Activated CD4-positive, alpha-beta T cell treated with anti-CD3 and anti-CD28 coated beads for 1 hour (primary cell): ENCODE measurements around the gene ZBTB7C.

Source experiments
- DNase-seq: peaks from one replicate; pipeline ENCODE4 v3.0.0-alpha.2; 2020

ZBTB7C gene

DNA sequence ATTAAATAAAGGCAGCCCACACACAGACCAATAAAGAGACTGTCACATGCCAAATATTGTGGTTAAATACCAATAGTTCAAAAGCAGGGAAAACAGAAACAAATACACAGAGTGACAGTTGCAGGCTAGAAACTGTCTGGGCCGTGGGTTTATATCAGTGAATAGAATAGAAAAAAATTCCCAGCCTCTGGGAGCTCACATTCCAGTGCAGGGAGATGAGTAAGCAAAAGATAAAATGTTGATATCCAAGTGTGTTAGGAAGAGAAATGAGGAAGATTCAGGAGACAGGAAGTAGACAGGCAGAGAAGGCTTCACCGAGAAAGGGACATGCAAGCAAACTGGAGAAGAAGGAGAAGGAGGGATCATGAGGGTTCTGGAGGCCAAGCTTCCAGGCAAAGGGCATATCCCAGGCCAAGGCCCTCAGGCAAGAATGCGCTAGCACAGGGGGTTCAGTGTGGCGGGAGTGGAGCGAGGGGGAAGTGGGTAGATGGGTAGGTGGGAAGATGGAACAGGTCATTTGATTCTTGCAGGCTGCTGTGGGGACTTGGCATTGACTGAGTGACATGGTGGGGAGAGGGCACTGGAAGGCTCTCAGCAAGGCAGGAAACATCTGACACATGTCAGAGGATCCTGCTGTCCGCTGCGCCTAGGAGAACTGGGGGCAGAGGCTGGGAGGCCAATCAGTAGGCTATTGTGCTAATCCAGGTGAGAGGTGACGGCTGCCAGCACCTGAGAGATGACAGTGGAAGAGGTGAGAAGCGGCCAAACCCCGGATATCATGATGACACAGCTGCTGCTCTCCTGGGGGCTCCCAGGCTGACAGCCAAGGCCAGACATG, 89.2 kb downstream of the ZBTB7C start:
- DNase-seq, result no peak

- no peak for DNase-seq
These were observed 90.7 kb downstream of the ZBTB7C start for GRCh38 chr18:48318436-48318835.

DNA sequence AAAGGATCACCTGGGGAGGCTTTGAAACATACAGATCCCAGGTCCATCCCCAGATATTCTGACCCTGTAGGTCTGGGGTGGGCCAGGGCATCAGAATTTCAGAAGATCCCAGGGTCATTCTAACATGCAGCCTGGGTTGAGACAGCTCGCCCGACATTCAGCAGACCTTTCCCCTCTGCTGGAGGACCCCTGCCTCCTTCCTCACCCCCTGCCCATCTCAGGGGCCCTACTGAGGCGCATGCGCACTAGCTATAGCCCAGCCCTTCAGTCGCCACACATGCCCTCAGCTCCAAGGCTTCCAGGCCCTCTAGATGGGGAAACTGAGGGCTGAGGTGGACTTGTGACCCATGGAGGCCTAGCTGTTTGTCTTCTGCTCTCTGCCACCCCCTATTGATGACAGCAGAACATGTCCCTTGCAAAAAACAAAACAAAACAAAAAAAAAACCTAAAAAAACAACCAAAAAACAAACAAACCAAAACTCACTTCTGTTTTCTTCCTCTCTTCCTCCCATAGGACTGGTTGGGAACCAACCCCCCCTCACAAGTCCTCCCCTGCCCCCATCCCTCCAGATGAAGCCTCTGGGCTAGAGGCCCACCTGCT, 91.3 kb downstream of the ZBTB7C start:
- DNase-seq, result no peak

DNA sequence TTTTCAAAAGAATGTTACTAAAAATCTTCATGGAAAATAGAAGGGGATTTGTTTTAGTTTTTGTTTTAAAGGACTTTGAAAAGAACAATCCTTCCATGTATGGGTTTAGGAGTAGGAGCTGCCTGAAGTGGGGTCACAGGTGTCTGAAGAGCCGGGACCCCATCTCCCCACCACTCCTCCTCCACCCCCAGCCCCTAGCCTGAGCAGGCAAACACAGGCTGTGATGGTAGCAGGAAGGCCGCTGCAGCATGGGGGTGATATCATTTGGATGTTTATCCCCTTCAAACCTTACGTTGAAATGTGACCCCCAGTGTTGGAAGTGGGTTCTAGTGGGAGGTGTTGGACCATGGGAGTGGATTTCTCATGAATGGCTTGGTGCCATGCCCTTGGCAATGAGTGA, 93.0 kb downstream of the ZBTB7C start:
- no peak for DNase-seq

DNA sequence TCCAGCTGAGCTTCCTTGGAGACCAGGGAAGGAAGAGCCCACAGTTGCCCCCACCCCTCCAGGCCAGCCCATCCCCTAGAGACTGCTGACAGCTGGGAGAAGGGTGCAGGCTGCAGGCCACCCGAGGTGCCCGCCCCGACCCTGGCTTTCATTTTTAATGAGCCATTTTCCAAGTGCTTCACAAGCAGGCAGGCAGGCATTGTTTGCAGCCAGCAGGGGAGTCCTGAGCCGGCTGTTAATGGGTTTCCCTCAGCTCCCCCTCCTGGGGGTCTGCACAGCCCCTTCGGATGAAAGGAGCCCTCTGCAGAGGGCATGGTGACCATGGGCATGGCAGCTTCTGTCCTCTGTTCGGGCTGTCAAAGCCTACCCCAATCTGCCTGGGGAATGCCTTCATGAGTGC, 94.5 kb downstream of the ZBTB7C start:
- DNase-seq, result no peak

- DNase-seq, result no peak
These were observed 95.4 kb downstream of the ZBTB7C start for GRCh38 chr18:48313792-48314191.

DNA sequence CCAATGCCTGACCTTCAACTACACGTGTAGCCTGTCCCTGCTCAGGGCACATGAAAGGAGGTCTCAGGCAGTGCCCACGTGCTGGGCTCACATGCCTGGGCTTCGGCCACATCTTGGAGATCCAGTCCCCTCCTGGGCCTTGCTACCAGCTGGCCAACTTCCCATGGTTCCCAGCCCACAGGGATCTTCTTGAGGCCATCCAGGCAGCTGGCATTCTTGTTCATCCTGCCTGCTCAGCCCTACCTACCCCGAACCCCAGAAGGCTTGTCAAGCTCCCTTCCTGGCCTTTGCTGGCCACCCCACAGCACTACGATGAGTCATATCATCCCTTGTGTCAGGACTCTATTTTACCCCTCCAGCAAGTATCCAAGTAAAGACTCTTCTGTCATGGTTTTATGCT, 97.1 kb downstream of the ZBTB7C start:
- DNase-seq, result no peak

- DNase-seq, result no peak
These were observed 98.2 kb downstream of the ZBTB7C start for GRCh38 chr18:48310999-48311398.

DNA sequence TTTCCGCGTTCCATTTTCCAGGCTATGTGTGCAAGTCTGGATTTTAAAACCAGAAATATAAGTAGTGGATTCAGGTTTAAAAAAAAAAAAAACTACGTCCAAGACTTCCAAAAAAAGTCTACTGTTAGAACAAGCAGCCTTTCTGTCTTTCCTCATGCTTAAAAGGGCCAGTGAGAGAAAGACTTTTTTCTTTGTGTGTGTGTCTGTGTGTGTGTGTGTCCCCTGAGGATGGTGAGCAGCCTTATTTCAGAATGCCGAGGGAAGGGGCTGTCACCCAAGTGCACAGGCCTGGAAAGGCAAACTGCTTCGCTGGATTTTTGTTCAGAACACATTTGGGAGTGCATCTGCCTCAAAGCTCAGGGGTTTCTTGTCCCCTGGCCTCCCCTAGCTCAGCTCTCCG, 98.8 kb downstream of the ZBTB7C start:
- DNase-seq, result no peak

DNA sequence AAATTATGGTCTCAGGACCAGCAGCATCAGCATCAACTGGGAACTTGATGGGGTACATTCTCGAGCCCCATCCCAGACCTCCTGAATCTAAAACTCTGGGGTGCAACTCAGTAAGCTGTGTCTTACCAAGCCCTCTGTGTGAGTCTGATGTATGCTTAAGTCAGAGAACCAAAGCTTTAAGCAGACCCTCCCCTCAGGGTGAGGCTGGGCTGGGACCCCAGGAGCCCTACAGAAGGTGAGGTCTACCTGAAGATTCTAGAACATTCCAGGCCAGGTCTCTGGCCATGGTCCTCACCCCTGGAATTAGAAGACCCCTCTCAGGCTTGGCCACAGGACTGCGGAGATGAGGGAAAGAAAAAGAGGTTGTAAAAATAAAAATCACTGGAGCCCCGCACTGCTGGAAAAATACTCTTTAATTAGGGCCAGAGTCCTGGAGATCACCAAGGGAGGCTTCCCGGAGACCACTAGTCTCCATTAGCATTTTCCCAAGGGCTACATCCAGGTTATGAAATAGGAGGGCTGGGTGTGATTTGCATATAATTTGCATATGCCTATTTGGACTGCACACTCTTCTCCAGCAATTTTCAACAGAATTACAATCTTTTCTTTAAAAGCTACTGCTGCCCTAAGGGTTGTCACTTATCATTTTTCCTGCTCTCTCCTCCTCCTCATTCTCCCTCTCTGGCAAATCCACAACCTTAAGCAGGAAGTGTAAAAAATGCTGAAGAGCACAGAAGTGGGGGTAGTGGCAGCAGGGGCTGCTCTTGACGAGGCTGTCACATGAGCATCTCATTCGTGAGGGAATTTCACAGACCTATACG, 100.2 kb downstream of the ZBTB7C start:
- DNase-seq, result no peak

DNA sequence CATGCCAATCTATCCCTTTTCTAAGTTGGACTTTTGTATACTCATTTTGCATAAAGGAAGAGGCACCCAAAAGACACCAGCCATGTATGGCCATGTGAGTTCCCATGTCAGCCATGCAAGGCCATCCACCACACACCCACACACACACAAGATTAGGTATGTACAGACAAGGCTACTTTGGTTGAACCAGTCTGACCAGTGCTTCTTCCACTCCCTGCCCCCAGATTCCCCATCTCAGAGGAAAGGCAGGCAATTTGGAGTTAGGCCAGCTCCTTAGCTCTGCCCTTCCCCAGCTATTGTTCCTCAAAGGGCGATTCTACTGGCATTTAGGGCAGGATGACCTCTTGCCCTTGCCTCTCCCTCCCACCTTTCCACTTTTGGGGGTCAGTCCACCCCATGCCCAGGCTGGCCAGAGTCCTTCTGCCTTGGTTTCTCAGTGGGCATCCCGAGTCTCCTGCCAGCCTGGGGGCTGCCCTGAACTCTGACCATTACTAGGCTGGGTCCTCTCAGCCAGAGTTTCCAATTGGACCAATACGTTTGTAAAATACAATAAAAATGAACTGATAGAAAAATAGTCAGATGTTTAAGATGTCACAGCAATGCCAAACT, 101.1 kb downstream of the ZBTB7C start:
- no peak for DNase-seq

DNA sequence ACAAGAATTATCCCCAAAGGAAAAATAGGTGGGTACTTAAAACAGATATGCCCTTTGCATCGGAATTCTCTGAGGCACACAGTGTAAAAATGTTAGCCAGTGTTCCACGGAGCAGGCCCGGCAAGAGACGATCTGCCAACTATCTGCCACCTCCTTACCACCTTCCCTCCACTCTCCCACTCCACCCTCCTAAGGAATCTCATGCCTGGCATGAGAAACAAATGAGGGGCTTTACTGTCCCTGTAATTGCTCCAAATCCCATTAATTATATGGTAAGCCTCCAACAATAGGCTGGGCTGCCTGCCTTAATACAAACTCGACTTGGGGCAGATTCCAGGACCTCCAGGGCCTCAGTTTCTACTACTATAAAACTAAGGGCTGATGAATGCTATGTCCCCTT, 102.3 kb downstream of the ZBTB7C start:
- no peak for DNase-seq

DNA sequence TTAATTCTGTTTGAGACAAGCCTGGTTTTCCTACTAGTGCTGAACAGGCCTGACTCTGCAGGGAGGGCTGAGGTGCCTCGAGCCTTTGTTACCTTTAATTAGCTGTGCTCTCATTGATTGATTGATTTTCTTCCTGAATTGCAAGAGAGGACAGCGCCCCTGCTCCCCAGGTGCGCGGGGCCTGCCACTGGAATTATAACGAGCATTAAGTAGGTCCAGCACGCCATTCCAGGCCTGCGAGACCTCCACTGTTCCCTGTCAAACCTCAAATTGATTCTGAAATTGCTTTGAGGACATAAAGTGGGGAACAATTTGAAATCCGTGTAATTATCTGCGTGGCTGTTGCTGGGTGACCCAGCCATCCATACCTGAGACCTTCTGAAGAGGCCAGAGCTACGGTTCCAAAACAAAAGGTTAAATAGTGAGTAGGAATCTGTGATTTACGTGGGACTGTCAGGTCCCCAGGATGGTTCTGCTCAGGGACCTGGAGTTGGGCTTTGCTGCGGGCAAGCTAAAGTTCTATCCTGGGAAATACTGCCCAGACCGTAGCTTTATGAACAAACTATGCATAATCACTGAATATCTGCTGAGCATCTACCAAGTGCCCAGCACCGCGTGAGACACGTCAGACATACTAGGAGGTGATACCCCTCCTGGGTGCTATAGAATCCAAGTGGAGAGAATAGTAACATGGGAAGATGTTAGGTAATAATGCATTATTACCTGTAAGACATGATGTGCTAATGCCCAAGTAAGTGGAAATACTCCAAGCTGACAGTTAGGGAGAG, 104.1 kb downstream of the ZBTB7C start:
- DNase-seq, result no peak

- DNase-seq, result no peak
These were observed 105.3 kb downstream of the ZBTB7C start for GRCh38 chr18:48303883-48304282.

DNA sequence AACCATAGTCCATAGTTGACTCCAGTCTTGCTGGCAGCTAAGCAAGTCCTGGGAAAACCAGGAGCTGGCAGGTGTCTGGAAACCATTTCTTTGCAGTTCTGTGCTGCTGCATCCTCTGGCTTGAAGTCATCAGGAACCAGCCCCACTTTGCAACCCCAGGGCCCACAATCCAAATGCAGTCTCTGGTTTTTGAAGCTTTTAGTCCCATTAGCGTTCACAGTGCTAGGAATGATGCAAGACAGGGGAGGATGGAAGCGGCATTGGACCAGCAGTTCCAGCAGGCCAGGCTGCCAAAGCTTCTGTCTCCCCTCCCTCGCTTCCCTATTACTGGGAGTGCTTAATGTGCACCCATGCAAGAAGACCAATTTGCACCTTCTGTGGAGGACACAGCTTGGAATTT, 106.4 kb downstream of the ZBTB7C start:
- no peak for DNase-seq

GRCh38 chr18:48300463-48300961, 108.7 kb downstream of the ZBTB7C start:
- DNase-seq, result no peak

DNA sequence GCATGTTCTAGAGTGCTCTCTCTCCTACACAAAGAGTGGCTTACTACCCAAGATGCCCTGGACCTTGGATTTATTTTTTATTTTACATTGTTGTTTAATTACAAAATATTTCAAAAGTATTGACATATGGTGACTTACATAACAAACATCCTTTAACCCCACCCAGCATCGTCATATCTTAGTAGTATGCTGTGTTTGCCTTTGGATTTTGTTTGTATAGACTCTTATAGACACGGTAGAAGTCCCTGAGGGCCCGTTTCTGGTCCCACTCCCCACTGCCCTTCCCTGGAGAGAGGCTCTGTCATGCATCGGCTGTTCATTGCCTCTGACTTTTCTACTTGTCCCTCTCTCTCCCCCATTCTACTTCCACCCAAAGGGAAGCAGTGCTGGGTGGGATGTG, 112.0 kb downstream of the ZBTB7C start:
- no peak for DNase-seq

DNA sequence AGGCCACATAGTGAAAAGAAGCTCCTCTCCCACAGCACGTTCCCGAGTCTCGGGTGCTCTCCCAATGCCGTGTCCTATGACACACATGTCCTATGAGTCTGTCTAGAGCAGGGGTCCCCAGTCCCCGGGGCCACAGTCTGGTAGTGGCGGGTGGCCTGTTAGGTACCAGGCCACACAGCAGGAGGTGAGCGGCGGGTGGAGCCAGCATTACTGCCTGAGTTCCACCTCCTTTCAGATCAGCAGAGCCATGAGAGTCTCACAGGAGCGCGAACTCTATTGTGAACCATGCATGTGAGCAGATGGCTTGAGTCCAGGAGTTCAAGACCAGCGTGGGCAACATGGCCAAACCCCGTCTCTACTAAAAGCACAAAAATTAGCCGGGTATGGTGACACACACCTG, 112.6 kb downstream of the ZBTB7C start:
- no peak for DNase-seq

DNA sequence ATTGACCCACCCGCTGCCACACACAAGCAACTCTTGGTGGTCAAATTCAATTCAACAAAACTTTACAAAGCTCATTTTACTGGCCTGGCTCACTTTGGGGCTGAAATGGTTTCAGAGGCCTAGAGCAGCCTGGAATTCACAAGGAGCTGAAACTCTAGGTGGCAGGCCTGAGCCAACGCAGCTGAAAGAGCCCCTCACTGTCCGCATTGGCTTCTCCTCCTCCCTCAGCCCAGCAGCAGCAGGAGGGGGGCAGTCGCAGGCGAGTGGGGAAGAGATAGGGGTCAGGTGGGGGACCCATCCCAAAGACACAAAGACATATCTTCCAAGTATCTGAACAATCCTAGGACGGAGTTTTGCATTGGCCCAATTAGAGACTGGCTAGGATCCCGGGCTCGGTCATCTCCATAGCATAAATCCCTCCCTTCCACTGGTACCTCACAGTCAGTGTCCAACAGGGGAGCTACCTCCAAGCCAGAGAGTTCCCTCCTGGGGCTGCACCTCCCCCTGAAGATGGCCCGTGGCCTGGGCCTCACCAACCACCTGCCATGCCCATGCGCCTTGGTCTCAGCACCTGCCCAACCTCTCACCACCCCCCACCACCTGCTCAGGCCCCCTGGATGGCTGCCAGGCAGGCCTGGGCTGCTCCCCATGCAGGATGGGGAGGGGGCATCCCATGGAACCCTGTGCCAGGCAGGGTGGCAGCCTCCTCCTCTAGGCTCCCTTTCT, 113.4 kb downstream of the ZBTB7C start:
- no peak for DNase-seq

DNA sequence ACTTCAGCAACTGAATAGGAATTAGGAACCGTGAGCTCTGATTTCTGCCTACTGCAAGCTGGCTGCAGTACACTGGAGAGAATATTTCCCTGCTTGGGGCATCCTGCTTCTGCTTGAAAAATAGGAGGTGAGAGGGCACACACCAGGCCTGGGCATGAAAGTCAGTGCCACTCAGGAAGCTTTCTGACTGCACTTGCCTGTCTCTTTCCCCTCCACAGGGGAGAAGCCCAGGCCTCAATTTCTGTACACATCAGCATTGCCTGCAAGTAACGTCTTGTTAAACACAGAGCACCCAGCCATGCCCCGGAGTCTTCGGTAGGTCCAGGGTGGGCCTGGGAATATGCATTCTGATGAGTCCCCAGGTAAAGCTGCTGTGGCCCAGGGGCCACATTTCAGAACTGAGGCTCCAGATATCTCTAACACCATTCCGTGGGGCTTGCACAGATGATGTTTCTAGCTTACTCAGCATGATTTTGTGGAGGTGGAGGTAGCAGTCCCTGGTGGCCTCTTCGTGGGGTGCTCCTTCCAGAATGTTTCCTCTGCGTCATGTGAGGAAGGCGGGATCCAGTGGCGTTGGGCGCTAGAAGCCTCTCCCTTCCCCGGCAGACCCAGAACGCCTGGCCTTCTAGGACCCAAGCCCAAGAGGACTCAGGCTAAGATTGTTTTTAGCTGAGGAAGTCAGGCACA, 114.1 kb downstream of the ZBTB7C start:
- DNase-seq, result no peak
